Astrocyte of the cerebellum (primary cell): ENCODE results near the gene CEMIP.
A peak's percentile ranks its signal among the peaks of the same experiment; 100 is the strongest.
"Not testable (repeated sequence)": the region's sequence is repeated elsewhere in the genome, so short reads cannot be mapped to it uniquely, and the experiment has no call there.

Experiments
- DNase-seq: peaks from one replicate; pipeline ENCODE4 v3.0.0-alpha.2; 2011; ENCODE audit warnings: low read depth
- H3K4me3 ChIP-seq: 2 replicates; pipeline ENCODE4 v1.5.1; 2011; ENCODE audit warnings: mild to moderate bottlenecking, low read depth, low read length, moderate library complexity
- CTCF ChIP-seq: IDR thresholded peaks from 2 replicates; pipeline ENCODE4 v1.5.1; 2012; ENCODE audit warnings: low read length, low read depth, moderate library complexity, mild to moderate bottlenecking; ENCODE audit errors: missing control alignments
- in situ Hi-C: cut with HindIII; loops from 2 replicates; pipeline ENCODE4 v1.10.0; 2017; ENCODE audit warnings: low sequenced_read_pairs

CEMIP gene

GRCh38 chr15:80953953-80954778 lies 175.0 kb downstream of the CEMIP start:
- no peak overlapping the region for H3K4me3 ChIP-seq
- DNase-seq = no peak
- TF ChIP-seq CTCF = no peak
- in situ Hi-C loops = no loop called here

DNA sequence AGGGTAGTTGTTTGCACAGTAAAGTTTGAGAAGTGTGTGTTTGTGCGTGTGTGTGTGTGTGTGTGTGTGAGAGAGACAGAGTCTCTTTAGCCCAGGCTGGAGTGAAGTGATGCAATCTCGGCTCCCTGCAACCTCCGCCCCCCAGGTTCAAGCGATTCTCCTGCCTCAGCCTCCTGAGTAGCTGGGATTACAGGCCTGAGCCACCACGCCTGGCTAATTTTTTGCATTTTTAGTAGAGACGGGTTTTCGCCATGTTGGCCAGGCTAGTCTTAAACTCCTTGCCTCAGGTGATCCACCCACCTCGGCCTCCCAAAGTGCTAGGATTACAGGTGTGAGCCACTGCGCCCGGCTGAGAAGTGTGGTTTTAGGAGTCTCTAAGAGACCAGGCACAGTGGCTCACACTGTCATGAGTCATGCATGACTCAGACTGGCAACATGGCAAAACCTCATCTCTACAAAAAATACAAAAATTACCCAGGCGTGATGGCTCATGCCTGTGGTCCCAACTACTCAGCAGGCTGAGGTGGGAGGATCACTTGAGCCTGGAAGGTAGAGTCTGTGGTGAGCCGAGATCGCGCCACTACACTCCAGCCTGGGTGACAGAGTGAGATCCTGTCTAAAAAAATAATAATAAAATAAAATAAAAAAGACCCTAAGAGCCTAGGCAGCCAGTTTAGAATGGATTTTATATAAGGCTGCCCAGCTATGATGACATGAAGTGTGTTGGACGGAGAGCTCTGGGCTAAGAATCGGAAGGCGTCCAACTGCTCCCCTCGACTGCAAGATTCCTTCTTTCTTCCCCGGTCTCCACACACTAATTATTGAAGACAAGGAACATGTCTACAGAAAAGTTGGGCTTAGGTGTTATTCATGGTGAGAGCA lies 176.6 kb downstream of the CEMIP start:
- in situ Hi-C loops, H3K4me3 ChIP-seq: not testable (repeated sequence)
- peak; percentile 91 for DNase-seq

- no peak for DNase-seq
- in situ Hi-C loops = no loop called here
- TF ChIP-seq CTCF = no peak
- no peak overlapping the region for H3K4me3 ChIP-seq
Measured at GRCh38 chr15:80957556-80957955, 178.4 kb downstream of the CEMIP start.

DNA sequence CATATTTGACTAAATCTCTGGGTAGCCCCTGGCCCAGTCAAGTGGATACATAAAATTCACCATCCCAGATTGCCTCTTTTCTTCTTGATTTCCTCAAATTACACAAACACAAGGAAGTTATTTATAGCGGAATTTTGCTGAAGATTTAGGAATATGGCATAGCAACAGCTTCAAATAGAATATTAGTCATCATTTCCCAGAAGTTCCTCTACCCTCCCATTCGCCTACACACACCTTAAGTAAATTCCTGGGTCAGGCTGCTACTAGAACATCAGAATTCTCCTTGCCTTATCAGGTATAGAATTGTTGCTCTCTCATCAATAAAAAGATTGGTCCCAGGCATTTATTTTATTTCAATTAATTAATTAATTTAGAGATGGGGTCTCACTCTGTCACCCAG lies 178.8 kb downstream of the CEMIP start:
- no peak for DNase-seq
- H3K4me3 ChIP-seq = no peak overlapping the region
- no peak for TF ChIP-seq CTCF
- in situ Hi-C loops = no loop called here

DNA sequence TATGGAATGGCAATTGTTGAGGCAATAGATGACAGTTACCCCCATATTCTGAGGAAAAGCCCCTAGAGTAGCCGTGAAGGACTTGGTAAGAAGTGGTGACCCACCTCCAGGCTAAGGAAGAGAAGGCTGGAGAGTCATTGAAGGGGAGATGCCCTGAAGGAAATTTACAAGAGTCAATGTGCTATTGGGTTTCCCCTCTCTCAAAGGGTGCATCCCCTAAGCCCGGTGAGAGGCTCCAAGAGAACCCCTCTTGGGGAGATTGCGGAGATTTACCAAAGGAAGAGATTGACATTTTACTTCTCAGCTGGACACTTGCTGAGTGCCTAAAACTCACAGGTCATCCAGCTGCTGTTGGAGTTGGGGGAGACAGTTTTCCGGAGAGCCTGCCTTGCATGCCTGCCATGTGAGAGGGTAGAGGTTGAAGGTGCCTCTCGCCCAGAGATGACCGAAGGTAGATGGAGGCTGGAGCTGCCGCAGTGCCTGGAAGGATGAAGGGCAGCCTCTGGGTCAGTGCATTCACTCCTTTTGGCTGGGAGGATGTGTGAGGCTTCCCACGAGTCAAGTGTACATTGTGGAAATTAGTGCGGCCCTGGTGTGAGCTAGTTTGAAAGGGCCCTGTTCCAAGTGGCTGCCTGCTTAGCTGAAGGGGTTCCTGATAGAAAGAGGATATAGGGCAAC lies 179.8 kb downstream of the CEMIP start:
- no peak for DNase-seq
- TF ChIP-seq CTCF = no peak
- in situ Hi-C loops = no loop called here
- H3K4me3 ChIP-seq = no peak overlapping the region

GRCh38 chr15:80965454-80965853 lies 186.3 kb downstream of the CEMIP start:
- not testable (repeated sequence) for DNase-seq, H3K4me3 ChIP-seq
- in situ Hi-C loops = loop anchor here (5.0 to 10.0 kb wide), 3 partner anchors 101 to 361 kb away; no protein-coding TSS in a partner anchor

DNA sequence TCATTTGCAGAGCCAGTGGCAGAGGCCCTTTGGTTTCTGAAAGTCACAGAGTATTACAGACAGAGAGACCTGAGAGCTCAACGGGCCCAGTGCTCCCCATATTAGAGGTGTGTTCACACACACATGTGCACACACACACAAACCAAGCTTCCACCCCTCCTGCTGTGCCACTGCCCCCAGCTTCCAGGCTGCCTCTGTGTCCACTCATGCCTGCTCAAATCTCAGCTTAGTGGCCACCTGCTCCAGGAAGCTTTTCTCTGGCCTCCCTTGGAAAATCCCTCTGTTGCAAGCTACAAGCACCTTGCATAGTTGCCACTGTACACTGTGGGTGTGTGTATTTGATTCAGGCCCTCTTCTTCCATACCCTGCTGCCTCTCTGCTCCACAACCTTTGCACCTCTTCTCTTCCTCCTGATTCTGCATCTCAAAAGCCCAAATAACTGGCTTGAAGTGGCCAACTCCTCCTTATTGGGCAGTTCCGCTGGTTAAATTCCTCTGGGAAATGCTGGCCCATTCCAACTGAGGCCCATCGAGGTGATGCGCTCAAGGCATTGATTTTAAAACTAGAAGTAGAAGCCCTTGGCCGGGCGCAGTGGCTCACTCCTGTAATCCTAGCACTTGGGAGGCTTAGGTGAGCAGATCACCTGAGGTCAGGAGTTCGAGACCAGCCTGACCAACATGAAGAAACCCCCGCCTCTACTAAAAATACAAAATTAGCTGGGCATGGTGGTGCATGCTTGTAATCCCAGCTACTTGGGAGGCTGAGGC lies 187.4 kb downstream of the CEMIP start:
- DNase-seq = no peak
- in situ Hi-C loops = loop anchor here (5.0 to 10.0 kb wide), 3 partner anchors 102 to 362 kb away; no protein-coding TSS in a partner anchor
- no peak for TF ChIP-seq CTCF
- H3K4me3 ChIP-seq = no peak overlapping the region
